ENCODE results near the gene ZNF614.
A peak's percentile ranks its signal among the peaks of the same experiment; 100 is the strongest.
"Not testable (repeated sequence)": the region's sequence is repeated elsewhere in the genome, so short reads cannot be mapped to it uniquely, and the experiment has no call there.

ZNF614 gene

GRCh38 chr19:52028027-52028779, at the start of gene ZNF614:
Gene ZNF614 (minus strand): TSS chr19:52028379. CDS start chr19:52025745, 2,634 bp downstream.
- peak; percentile 94 for DNase-seq (ENCODE audit: low spot score)

DNA sequence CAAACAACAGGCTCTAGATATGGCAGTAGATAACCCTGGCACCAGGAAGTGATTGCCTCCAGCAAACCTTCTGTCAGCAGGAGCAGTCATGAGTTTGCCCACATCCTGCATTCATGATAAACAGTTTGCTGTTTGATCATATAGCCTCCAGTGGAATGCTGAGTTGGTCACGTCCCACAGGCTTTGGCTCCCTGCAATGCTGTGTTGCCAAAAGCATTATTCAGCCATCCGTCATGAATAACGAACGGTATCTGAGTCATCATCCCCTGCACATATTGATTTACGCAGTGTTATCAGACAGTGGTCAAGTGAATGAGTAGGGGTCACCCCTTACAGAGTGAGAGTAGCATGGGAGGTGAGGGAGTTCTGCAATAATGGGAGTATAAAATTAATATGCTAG, 42.3 kb upstream of the ZNF614 start:
- DNase-seq (ENCODE audit: low spot score), result no peak

- DNase-seq (ENCODE audit: low spot score), result no peak
Measured at GRCh38 chr19:52069653-52070052, 41.5 kb upstream of the ZNF614 start.

DNA sequence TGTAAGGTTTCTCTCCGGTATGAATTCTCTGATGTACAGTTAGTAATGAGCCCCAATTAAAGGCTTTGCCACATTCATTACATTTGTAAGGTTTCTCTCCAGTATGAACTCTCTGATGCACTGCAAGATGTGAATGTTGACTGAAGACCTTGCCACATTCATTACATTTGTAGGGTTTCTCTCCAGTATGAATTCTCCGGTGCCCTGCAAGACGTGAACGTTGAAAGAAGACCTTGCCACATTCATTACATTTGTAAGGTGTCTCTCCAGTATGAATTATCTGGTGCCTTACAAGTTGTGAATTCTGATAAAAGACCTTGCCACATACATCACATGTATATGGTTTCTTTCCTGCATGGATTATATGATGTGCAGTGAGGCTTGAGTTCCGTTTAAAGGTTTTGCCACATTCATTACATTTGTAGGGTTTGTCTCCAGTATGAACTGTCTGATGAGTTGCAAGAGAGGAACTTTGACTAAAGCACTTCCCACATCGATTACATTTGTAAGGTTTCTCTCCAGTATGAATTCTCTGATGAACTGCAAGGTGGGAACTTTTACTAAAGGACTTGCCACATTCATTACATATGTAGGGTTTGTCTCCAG, 38.2 kb upstream of the ZNF614 start:
- no peak for DNase-seq (ENCODE audit: low spot score)

DNA sequence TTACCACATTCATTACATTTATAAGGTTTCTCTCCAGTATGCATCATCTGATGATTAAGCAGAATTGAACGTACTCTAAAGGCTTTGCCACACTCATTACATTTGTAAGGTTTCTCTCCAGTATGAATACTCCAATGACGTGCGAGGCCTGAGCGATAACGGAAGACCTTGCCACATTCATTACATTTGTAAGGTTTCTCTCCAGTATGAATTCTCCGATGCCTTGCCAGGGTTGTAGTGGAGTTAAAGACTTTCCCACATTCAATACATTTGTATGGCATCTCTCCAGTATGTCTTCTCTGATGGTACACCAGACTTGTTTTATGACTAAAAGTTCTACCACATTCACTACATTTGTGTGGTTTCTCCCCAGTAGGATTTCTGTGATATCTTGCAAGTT, 37.2 kb upstream of the ZNF614 start:
- no peak for DNase-seq (ENCODE audit: low spot score)

- DNase-seq (ENCODE audit: low spot score), result not testable (repeated sequence)
Measured at GRCh38 chr19:52056480-52056879, 28.3 kb upstream of the ZNF614 start.

GRCh38 chr19:52051736-52052135, 23.6 kb upstream of the ZNF614 start:
- DNase-seq (ENCODE audit: low spot score), result not testable (repeated sequence)

GRCh38 chr19:52048555-52049501, 20.6 kb upstream of the ZNF614 start, which contains the start of gene ZNF432:
Gene ZNF432 (minus strand): TSS chr19:52048838. CDS start chr19:52046868, 1,970 bp downstream.
- peak; percentile 93 for DNase-seq (ENCODE audit: low spot score)

- DNase-seq (ENCODE audit: low spot score), result no peak
Measured at GRCh38 chr19:52039169-52039568, 11.0 kb upstream of the ZNF614 start.

DNA sequence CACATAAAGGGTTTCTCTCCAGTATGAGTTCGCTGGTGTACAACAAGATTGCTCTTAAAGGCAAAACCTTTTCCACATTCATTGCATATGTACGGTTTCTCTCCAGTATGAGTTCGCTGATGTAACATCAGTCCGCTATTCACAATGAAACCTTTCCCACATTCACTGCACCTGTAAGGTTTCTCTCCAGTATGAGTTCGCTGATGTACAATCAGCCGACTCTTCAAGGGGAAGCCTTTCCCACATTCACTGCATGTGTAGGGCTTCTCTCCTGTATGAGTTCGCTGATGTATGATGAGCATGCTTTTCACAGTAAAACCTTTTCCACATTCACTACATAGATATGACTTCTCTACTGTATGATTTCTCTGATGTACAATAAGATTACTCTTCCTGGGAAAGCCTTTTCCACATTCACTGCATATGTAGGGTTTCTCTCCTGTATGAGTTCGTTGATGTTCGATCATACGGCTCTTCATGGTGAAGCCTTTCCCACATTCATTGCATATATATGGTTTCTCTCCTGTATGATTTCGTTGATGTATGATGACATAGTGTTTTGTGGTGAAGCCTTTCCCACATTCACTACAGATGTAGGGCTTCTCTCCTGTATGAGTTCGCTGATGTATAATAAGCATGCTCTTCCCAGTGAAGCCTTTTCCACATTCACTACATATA, 6.0 kb upstream of the ZNF614 start:
- DNase-seq (ENCODE audit: low spot score), result no peak

DNA sequence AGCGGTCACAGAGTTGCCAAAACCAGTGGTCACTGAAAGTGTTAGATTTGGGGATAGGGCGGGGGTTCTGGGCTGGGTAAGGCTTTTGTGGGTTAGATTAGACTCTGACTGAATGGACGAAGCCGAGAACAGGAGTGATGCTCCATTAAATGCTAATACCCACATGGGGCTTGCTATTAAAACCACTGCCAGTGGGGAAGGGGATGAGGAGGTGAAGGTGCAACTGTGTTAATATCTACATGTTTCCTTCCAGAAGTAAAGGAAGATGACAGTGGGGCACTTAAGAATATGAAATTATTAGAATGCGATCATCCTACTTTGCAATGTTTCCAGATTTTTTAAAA, 573 bp upstream of the ZNF614 start:
- no peak for DNase-seq (ENCODE audit: low spot score)

GRCh38 chr19:52026255-52026990, 1.8 kb downstream of the ZNF614 start:
- not testable (repeated sequence) for DNase-seq (ENCODE audit: low spot score)

DNA sequence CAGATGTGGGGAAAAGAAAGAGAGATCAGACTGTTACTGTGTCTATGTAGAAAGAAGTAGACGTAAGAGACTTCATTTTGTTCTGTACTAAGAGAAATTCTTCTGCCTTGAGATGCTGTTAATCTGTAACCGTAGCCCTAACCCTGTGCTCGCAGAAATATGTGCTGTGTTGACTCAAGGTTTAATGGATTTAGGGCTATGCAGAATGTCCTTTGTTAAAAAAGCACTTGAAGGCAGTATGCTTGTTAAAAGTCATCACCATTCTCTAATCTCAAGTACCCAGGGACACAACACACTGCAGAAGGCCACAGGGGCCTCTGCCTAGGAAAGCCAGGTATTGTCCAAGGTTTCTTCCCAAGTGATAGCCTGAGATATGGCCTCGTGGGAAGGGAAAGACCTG, 3.7 kb downstream of the ZNF614 start:
- not testable (repeated sequence) for DNase-seq (ENCODE audit: low spot score)

DNA sequence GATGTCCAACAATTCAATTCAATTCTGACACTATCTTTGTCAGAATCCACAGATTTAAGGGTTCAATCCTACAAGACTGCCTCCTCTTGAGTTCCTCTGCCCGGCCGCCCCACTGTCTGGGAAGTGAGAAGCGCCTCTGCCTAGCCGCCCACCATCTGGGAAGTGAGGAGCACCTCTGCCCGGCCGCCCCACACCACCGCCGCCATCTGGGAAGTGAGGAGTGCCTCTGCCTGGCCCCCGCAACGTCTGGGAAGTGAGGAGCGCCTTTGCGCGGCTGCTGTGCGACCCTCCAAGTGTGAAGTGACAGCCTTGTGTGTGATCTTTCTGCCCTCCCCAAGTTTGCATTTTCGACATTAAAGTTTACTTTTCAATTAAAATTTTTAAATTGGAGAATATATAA, 6.0 kb downstream of the ZNF614 start:
- DNase-seq (ENCODE audit: low spot score), result no peak

DNA sequence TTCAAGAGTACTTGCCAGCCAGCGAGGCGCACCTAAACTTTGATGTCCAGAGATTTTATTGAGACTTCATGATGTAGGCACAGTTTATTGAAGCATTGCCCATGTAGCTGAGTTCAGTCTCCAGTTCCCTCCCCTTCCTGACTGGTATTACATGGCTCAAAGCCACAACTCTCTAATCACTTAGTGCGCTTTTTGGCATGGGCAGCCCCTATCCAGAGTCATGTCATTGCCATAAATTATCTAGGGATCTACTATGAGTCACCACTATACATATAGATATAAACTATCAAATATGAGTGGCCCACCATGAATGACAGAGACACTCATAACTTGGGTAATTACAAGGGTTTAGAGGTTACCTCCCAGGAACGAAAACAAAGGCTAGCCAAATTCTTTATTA, 7.7 kb downstream of the ZNF614 start:
- no peak for DNase-seq (ENCODE audit: low spot score)

DNA sequence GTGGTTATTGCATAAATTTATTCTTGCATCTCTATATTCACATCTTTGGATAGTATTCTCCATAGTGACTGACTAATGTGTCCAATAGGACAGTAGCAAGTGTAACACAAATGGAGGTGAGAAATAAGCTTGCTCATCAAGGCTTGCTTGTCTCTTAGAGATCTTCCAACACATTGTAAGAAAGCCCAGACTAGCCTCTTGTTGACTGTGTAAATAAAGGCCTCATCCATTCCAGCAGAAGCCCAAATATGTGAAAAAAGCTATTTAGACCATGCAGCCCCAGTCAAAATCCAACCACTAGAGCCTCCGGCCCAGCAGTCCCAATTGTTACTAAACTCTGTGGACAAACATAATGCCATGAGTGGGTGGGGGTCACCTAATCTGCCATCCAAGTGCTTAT, 17.5 kb downstream of the ZNF614 start:
- DNase-seq (ENCODE audit: low spot score), result no peak

GRCh38 chr19:52007806-52008557, 20.2 kb downstream of the ZNF614 start, which contains the start of gene ZNF615:
Gene ZNF615 (minus strand): TSS chr19:52008211. CDS start chr19:52003711, 4,500 bp downstream.
- DNase-seq (ENCODE audit: low spot score), result peak; percentile 88

DNA sequence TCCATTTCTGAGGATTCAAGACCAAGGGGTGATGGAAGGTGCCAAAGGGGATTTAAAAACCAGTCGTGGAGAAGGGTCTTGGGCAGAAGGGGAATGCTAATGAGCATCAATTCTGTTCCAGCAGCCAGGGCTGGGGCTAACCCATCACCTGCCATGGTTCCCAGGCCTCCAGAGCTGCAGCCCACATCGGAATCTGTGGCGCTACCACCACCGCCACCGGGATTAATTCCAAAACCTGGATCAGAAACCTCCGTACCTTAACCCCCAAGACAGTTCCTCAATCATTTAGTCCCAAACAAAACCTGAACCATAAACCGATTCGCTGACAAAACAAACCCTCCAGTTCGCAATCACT, 20.8 kb downstream of the ZNF614 start:
- DNase-seq (ENCODE audit: low spot score), result peak; percentile 20

DNA sequence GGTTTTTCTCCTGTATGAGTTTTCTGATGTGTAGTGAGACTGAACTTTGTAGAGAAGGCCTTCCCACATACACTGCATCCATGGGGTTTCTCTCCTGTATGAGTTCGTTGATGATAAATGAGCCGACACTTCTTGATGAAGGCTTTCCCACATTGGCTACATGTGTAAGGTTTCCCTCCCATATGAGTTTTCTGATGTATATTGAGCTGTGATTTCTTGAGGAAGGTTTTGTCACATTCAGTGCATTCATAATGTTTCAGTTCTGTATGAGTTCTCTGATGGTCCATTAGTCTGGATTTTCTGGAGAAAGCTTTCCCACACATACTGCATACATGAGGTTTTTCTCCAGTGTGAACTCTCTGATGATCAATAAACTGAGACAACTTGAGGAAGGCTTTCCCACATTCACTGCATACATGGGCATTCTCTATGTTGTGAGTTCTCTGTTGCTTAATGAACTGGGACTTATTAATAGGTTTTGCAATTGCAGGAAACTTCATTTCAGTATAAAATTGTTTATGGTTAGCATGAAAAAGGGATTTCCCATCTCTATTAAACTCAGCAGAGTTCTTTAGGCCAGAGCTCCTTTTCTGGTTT, 34.0 kb downstream of the ZNF614 start:
- DNase-seq (ENCODE audit: low spot score), result no peak

DNA sequence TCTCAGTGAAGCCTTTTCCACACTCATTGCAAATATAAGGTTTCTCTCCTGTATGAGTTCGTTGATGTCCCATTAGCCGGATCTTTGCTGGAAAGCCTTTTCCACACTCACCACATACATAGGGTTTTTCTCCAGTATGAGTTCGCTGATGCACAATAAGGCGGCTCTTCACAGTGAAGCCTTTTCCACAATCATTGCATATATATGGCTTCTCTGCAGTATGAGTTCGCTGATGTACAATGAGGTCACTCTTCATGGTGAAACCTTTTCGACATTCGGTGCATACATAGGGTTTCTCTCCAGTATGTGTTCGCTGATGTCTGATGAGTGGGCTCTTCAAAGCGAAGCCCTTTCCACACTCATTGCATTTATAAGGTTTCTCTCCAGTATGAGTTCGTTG, 34.8 kb downstream of the ZNF614 start:
- no peak for DNase-seq (ENCODE audit: low spot score)

Measured in AG08395 (cell line).